Measurements from ENCODE around the gene DHDH. TPM values are rescaled to one million over a fixed set of nuclear protein-coding genes. Genes with fewer than 3 reads are reported as not detected.

The DHDH gene
- total and polyA plus RNA-seq, 2 of the 13 experiments (the other 11 are each of a cell fraction or from before 2014, with no cell fraction given), result 0.13 to 0.91 TPM

- TF ChIP-seq ZMYM4 (CRISPR knock-in tag; IDR thresholded peaks at IDR 0.05) (peak; percentile 79), SSRP1 (CRISPR knock-in tag; IDR thresholded peaks at IDR 0.05) (peak; percentile 98; the same call in 1 of the 2 replicates), PAXIP1 (CRISPR knock-in tag; conservative IDR thresholded peaks at IDR 0.05) (peak; percentile 54), SMYD3 (CRISPR knock-in tag; IDR thresholded peaks at IDR 0.05) (peak; percentile 30; the same call in 1 of the 2 replicates), ISX (CRISPR knock-in tag; conservative IDR thresholded peaks at IDR 0.05) (peak; percentile 89; the same call in 1 of the 2 replicates), ZNF883 (CRISPR knock-in tag; IDR thresholded peaks at IDR 0.05; ENCODE audit: not compliant biosample characterization) (peak; percentile 90), THAP11 (CRISPR knock-in tag; IDR thresholded peaks at IDR 0.05) (peak; percentile 36; the same call in 1 of the 2 replicates), EED (CRISPR knock-in tag; IDR thresholded peaks at IDR 0.05) (peak; percentile 31; the same call in 1 of the 2 replicates), ZBTB7B (CRISPR knock-in tag; IDR thresholded peaks at IDR 0.05) (peak; percentile 30; the same call in 1 of the 2 replicates), NPAS2 (CRISPR knock-in tag; IDR thresholded peaks at IDR 0.05; ENCODE audit: borderline replicate concordance) (no peak), POGZ (CRISPR knock-in tag; IDR thresholded peaks at IDR 0.05) (no peak), GATAD2A (CRISPR knock-in tag; IDR thresholded peaks at IDR 0.05) (peak; percentile 54), MAF1 (CRISPR knock-in tag; IDR thresholded peaks at IDR 0.05; ENCODE audit: borderline replicate concordance) (peak; percentile 96), SMAD3 (CRISPR knock-in tag; IDR thresholded peaks at IDR 0.05) (peak; percentile 71), TFAP4 (IDR thresholded peaks at IDR 0.05; ENCODE audit: borderline replicate concordance, low read depth) (peak; percentile 16; the same call in 1 of the 2 replicates), ZBTB39 (CRISPR knock-in tag; IDR thresholded peaks at IDR 0.05) (no peak), POLR2G (IDR thresholded peaks at IDR 0.05; ENCODE audit: low read depth, low read length) (peak; percentile 99), KLF11 (CRISPR knock-in tag; IDR thresholded peaks at IDR 0.05) (peak; percentile 59; the same call in 1 of the 2 replicates), ZNF354B (CRISPR knock-in tag; IDR thresholded peaks at IDR 0.05) (0 out of 2 replicates have a peak, but pooled peaks have one; percentile 8)
- TF ChIP-seq, protein P1, sequence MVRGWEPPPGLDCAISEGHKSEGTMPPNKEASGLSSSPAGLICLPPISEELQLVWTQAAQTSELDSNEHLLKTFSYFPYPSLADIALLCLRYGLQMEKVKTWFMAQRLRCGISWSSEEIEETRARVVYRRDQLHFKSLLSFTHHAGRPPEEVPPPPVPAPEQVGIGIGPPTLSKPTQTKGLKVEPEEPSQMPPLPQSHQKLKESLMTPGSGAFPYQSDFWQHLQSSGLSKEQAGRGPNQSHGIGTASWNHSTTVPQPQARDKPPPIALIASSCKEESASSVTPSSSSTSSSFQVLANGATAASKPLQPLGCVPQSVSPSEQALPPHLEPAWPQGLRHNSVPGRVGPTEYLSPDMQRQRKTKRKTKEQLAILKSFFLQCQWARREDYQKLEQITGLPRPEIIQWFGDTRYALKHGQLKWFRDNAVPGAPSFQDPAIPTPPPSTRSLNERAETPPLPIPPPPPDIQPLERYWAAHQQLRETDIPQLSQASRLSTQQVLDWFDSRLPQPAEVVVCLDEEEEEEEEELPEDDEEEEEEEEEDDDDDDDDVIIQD (CRISPR knock-in tag; IDR thresholded peaks at IDR 0.05; ENCODE audit: low read depth), result peak; percentile 29; the same call in 1 of the 2 replicates
- TF ChIP-seq, protein P2, sequence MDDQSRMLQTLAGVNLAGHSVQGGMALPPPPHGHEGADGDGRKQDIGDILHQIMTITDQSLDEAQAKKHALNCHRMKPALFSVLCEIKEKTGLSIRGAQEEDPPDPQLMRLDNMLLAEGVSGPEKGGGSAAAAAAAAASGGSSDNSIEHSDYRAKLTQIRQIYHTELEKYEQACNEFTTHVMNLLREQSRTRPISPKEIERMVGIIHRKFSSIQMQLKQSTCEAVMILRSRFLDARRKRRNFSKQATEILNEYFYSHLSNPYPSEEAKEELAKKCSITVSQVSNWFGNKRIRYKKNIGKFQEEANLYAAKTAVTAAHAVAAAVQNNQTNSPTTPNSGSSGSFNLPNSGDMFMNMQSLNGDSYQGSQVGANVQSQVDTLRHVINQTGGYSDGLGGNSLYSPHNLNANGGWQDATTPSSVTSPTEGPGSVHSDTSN (CRISPR knock-in tag; IDR thresholded peaks at IDR 0.05; ENCODE audit: borderline replicate concordance), result peak; percentile 90; the same call in 1 of the 2 replicates
Measured at GRCh38 chr19:48965040-48965805, 31.7 kb downstream of the DHDH start, which contains the start of gene FTL (continued).
